OCI-LY1 (cell line): ENCODE measurements around the gene SLC4A1AP.
A peak's percentile ranks its signal among the peaks of the same experiment; 100 is the strongest.

Experiments used
- H2AFZ ChIP-seq: fragments of 200-600 bp; sonication (generic), shearing (Covaris generic); 2 replicates; pipeline ENCODE4 v1.6.0; 2014; ENCODE audit warnings: antibody characterized with exemption, mild to moderate bottlenecking, low read length
- H3F3A ChIP-seq: fragments of 200-600 bp; sonication (generic), shearing (Covaris generic); 2 replicates; pipeline ENCODE4 v1.6.0; 2014; ENCODE audit warnings: mild to moderate bottlenecking, antibody characterized with exemption, low read length, moderate library complexity; ENCODE audit not compliant: insufficient read depth
- H3K27ac ChIP-seq: fragments of 200-600 bp; sonication (generic); 2 replicates; pipeline ENCODE4 v1.5.1; 2014; ENCODE audit warnings: low read length, mixed run types, mild to moderate bottlenecking, low read depth; ENCODE audit not compliant: poor library complexity, severe bottlenecking
- H3K27me3 ChIP-seq: fragments of 200-600 bp; sonication (generic); 2 replicates; pipeline ENCODE4 v1.6.0; 2014; ENCODE audit warnings: antibody characterized with exemption, mild to moderate bottlenecking, low read length, moderate library complexity; ENCODE audit not compliant: insufficient read depth
- H3K36me3 ChIP-seq: fragments of 200-600 bp; sonication (generic); 2 replicates; pipeline ENCODE4 v1.6.1; 2014; ENCODE audit warnings: mild to moderate bottlenecking, antibody characterized with exemption, low read length, moderate library complexity, mixed read lengths; ENCODE audit not compliant: insufficient read depth
- H3K4me1 ChIP-seq: fragments of 200-600 bp; sonication (generic); 2 replicates; pipeline ENCODE4 v1.5.1; 2014; ENCODE audit warnings: mild to moderate bottlenecking, low read length, moderate library complexity; ENCODE audit not compliant: insufficient read depth, severe bottlenecking
- H3K4me2 ChIP-seq: fragments of 200-600 bp; sonication (generic), shearing (Covaris generic); 2 replicates; pipeline ENCODE4 v1.6.1; 2014; ENCODE audit warnings: low read length
- H3K4me3 ChIP-seq: fragments of 200-600 bp; sonication (generic); 2 replicates; pipeline ENCODE4 v1.5.1; 2014; ENCODE audit warnings: low read length, low read depth, mild to moderate bottlenecking, mixed read lengths; ENCODE audit not compliant: poor library complexity, severe bottlenecking
- H3K79me2 ChIP-seq: fragments of 200-600 bp; shearing (Covaris generic); 2 replicates; pipeline ENCODE4 v1.6.1; 2016; ENCODE audit warnings: mixed run types, low read length, mixed read lengths; ENCODE audit not compliant: insufficient read depth
- H3K9ac ChIP-seq: fragments of 200-600 bp; sonication (generic), shearing (Covaris generic); 2 replicates; pipeline ENCODE4 v1.6.1; 2014; ENCODE audit warnings: mild to moderate bottlenecking, low read length, mixed read lengths
- H3K9me2 ChIP-seq: fragments of 200-600 bp; sonication (generic), shearing (Covaris generic); 2 replicates; pipeline ENCODE4 v1.6.1; 2014; ENCODE audit warnings: low read depth, mild to moderate bottlenecking, low read length, mixed read lengths
- H3K9me3 ChIP-seq: fragments of 200-600 bp; shearing (Covaris generic); 2 replicates; pipeline ENCODE4 v1.6.1; 2014; ENCODE audit warnings: low read length, mixed read lengths
- H4K20me1 ChIP-seq: fragments of 200-600 bp; sonication (generic), shearing (Covaris generic); 2 replicates; pipeline ENCODE4 v1.6.0; 2016; ENCODE audit warnings: mild to moderate bottlenecking, low read length; ENCODE audit not compliant: insufficient read depth
- EZH2 ChIP-seq: fragments of 200-600 bp; sonication (generic), shearing (Covaris generic); IDR thresholded peaks from 2 replicates; pipeline ENCODE4 v1.8.0; 2017; ENCODE audit warnings: borderline replicate concordance, mixed run types, mild to moderate bottlenecking, antibody characterized with exemption, low read length, moderate library complexity, mixed read lengths
- TF ChIP-seq, protein P1 (sequence below): fragments of 200-600 bp; sonication (generic), shearing (Covaris generic); IDR thresholded peaks from 2 replicates; pipeline ENCODE4 v1.5.1; 2017; ENCODE audit warnings: mild to moderate bottlenecking, antibody characterized with exemption, low read length, moderate library complexity, mixed read lengths

The SLC4A1AP gene

DNA sequence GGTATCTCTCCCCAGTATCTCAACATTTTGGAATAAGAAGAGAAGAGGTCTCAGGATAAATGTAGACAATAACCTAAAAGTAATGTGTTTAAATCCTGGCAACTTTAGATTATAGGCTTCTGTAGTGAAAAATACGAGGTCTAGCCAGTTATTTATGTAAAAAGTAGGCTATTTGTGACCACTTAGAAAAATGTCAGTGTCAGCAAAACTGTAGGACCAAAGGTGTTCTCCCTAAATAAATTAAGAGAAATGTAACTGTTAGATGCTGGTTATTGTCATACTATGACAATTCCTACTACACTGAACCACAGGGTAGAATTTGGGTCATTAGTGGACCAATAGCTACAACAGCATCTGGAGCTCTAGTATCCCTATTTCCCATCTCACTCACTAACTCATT, 2.3 kb upstream of the SLC4A1AP start:
- H3K27me3 ChIP-seq = no peaks in the 10 kb centered on the region
- TF ChIP-seq, protein P1, sequence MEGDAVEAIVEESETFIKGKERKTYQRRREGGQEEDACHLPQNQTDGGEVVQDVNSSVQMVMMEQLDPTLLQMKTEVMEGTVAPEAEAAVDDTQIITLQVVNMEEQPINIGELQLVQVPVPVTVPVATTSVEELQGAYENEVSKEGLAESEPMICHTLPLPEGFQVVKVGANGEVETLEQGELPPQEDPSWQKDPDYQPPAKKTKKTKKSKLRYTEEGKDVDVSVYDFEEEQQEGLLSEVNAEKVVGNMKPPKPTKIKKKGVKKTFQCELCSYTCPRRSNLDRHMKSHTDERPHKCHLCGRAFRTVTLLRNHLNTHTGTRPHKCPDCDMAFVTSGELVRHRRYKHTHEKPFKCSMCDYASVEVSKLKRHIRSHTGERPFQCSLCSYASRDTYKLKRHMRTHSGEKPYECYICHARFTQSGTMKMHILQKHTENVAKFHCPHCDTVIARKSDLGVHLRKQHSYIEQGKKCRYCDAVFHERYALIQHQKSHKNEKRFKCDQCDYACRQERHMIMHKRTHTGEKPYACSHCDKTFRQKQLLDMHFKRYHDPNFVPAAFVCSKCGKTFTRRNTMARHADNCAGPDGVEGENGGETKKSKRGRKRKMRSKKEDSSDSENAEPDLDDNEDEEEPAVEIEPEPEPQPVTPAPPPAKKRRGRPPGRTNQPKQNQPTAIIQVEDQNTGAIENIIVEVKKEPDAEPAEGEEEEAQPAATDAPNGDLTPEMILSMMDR = no peak
- TF ChIP-seq EZH2 = no peak
- no peaks in the 10 kb centered on the region for H3K9me3 ChIP-seq
- H3F3A ChIP-seq = no peaks in the 10 kb centered on the region
- H3K27ac ChIP-seq = no peak overlapping the region
- no peaks in the 10 kb centered on the region for H3K9me2 ChIP-seq
- H3K36me3 ChIP-seq = peaks cover 46% of the 10 kb centered on the region
- no peak overlapping the region for H3K9ac ChIP-seq
- no peak overlapping the region for H3K4me3 ChIP-seq
- peaks cover 30% of the 10 kb centered on the region for H3K4me1 ChIP-seq
- H3K79me2 ChIP-seq = peaks cover 25% of the 10 kb centered on the region
- no peak overlapping the region for H2AFZ ChIP-seq
- H4K20me1 ChIP-seq = no peaks in the 10 kb centered on the region
- H3K4me2 ChIP-seq = no peak overlapping the region

DNA sequence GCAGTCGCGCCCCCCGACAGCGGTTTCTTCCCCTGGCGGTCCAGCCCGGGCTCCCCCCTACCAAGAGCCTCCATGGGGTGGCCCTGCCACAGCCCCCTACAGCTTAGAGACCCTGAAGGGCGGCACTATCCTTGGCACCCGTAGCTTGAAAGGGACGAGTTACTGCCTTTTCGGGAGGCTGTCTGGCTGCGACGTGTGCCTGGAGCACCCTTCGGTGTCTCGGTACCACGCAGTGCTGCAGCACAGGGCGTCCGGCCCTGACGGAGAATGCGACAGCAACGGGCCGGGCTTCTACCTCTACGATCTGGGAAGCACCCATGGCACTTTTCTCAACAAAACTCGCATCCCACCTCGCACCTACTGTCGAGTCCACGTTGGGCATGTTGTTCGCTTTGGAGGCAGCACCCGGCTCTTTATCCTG, 475 bp downstream of the SLC4A1AP start:
- peaks cover 25% of the 10 kb centered on the region for H3K79me2 ChIP-seq
- H3K27ac ChIP-seq = peak overlapping the region; percentile 74
- no peaks in the 10 kb centered on the region for H3K27me3 ChIP-seq
- no peaks in the 10 kb centered on the region for H4K20me1 ChIP-seq
- H3K36me3 ChIP-seq = peaks cover 42% of the 10 kb centered on the region; the same call in 1 of the 2 replicates
- no peaks in the 10 kb centered on the region for H3K9me2 ChIP-seq
- peaks cover 30% of the 10 kb centered on the region for H3K4me1 ChIP-seq
- H3K4me2 ChIP-seq = peak overlapping the region; percentile 94
- H2AFZ ChIP-seq = peak overlapping the region; percentile 11
- H3F3A ChIP-seq = no peaks in the 10 kb centered on the region
- TF ChIP-seq, protein P1 = peak; percentile 20; the same call in 1 of the 2 replicates
- no peak for TF ChIP-seq EZH2
- peak overlapping the region; percentile 74 for H3K4me3 ChIP-seq
- H3K9me3 ChIP-seq = no peaks in the 10 kb centered on the region
- peak overlapping the region; percentile 76 for H3K9ac ChIP-seq

DNA sequence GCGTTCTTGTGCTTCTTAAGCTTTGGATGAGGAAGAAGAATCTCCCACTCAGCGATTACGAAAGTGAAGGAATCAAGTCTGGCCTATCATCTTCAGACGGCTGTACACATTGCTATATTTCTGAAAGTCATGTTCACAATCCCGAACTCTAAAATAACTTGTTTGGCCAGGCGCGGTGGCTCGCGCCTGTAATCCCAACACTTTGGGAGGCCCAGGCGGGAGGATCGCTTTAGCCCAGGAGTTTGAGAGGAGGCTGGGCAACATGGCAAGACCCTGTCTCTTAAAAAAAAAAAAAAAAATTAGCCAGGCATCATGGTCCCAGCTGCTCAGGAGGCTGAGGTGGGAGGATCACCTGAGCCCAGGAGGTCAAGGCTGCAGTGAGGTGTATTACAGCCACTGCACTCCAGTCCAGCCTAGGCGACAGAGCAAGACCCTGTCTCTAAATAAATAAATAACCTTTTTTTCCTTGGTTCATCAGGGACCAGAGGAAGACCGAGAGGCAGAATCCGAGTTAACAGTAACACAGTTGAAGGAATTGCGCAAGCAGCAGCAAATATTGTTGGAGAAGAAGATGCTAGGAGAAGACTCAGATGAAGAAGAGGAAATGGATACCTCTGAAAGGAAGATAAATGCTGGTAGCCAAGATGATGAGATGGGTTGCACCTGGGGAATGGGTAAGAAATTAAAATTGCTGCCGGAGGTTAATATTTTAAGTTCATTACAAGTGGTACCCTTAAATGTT, 1.1 kb downstream of the SLC4A1AP start:
- Histone ChIP-seq H3K79me2 (peaks cover 25% of the 10 kb centered on the region), H3K4me3 (peak overlapping the region; percentile 74), H3F3A (no peaks in the 10 kb centered on the region), H3K4me2 (peak overlapping the region; percentile 94), H3K27me3 (no peaks in the 10 kb centered on the region), H3K4me1 (peaks cover 30% of the 10 kb centered on the region), H4K20me1 (no peaks in the 10 kb centered on the region), H3K36me3 (peaks cover 41% of the 10 kb centered on the region; the same call in 1 of the 2 replicates), H2AFZ (peak overlapping the region; percentile 11; the same call in 1 of the 2 replicates), H3K9me2 (no peaks in the 10 kb centered on the region), H3K9me3 (no peaks in the 10 kb centered on the region), H3K27ac (no peak overlapping the region), H3K9ac (peak overlapping the region; percentile 76)
- TF ChIP-seq EZH2 = no peak
- TF ChIP-seq, protein P1 = no peak
